Measurements from ENCODE around the gene C20orf202. TPM values are rescaled to one million over a fixed set of nuclear protein-coding genes. Genes with fewer than 3 reads are reported as not detected.
A peak's percentile ranks its signal among the peaks of the same experiment; 100 is the strongest.
"Not testable (repeated sequence)": the region's sequence is repeated elsewhere in the genome, so short reads cannot be mapped to it uniquely, and the experiment has no call there.

C20orf202 gene
- total RNA-seq, 1 experiment from 2014 or later, result not detected

- Histone ChIP-seq H3K4me1 (no peaks in the 10 kb centered on the region), H3K27ac (no peak overlapping the region), H3K4me3 (no peak overlapping the region), H3K36me3 (no peaks in the 10 kb centered on the region), H3K9me3 (replicated peaks) (no peaks in the 10 kb centered on the region), H3K27me3 (peaks cover 9% of the 10 kb centered on the region; the same call in 1 of the 2 replicates)
- DNase-seq, result peak in 1 of 2 experiments; percentile 25
Observed at GRCh38 chr20:1209447-1210387, 6.5 kb downstream of the C20orf202 start.

GRCh38 chr20:1210501-1210900 lies 7.2 kb downstream of the C20orf202 start:
- no peak for DNase-seq
- no peaks in the 10 kb centered on the region for H3K9me3 ChIP-seq (replicated peaks)
- H3K4me1 ChIP-seq, result no peaks in the 10 kb centered on the region
- H3K27ac ChIP-seq, result no peak overlapping the region
- H3K27me3 ChIP-seq, result peaks cover 16% of the 10 kb centered on the region; the same call in 1 of the 2 replicates
- H3K36me3 ChIP-seq, result no peaks in the 10 kb centered on the region
- H3K4me3 ChIP-seq, result no peak overlapping the region

- peaks cover 16% of the 10 kb centered on the region; the same call in 1 of the 2 replicates for H3K27me3 ChIP-seq
Observed at GRCh38 chr20:1212023-1212422, 8.8 kb downstream of the C20orf202 start.

GRCh38 chr20:1212607-1213396 lies 9.5 kb downstream of the C20orf202 start:
- DNase-seq, result peak; percentile 63 to 80

More at GRCh38 chr20:1212023-1212422, 8.8 kb downstream of the C20orf202 start:
- no peaks in the 10 kb centered on the region for H3K36me3 ChIP-seq
- H3K4me3 ChIP-seq, result no peak overlapping the region
- DNase-seq, result no peak
- H3K27ac ChIP-seq, result no peak overlapping the region
- no peaks in the 10 kb centered on the region for H3K9me3 ChIP-seq (replicated peaks)
- H3K4me1 ChIP-seq, result no peaks in the 10 kb centered on the region

GRCh38 chr20:1214838-1215261 lies 11.6 kb downstream of the C20orf202 start:
- H3K4me1 ChIP-seq, result no peaks in the 10 kb centered on the region
- peaks cover 16% of the 10 kb centered on the region; the same call in 1 of the 2 replicates for H3K27me3 ChIP-seq
- H3K9me3 ChIP-seq (replicated peaks), result no peaks in the 10 kb centered on the region
- no peak overlapping the region for H3K27ac ChIP-seq
- no peak overlapping the region for H3K4me3 ChIP-seq
- DNase-seq, result no peak
- no peaks in the 10 kb centered on the region for H3K36me3 ChIP-seq

More at GRCh38 chr20:1212607-1213396, 9.5 kb downstream of the C20orf202 start:
- H3K27me3 ChIP-seq, result peaks cover 16% of the 10 kb centered on the region; the same call in 1 of the 2 replicates
- H3K4me3 ChIP-seq, result no peak overlapping the region
- H3K27ac ChIP-seq, result no peak overlapping the region
- H3K36me3 ChIP-seq, result no peaks in the 10 kb centered on the region
- no peaks in the 10 kb centered on the region for H3K4me1 ChIP-seq
- H3K9me3 ChIP-seq (replicated peaks), result no peaks in the 10 kb centered on the region

- Histone ChIP-seq H3K9me3 (replicated peaks) (no peaks in the 10 kb centered on the region), H3K4me3 (no peak overlapping the region), H3K27me3 (peaks cover 16% of the 10 kb centered on the region; the same call in 1 of the 2 replicates), H3K4me1 (no peaks in the 10 kb centered on the region), H3K27ac (no peak overlapping the region), H3K36me3 (no peaks in the 10 kb centered on the region)
- no peak for DNase-seq
Observed at GRCh38 chr20:1215386-1216170, 12.3 kb downstream of the C20orf202 start.

GRCh38 chr20:1216527-1217427 lies 13.5 kb downstream of the C20orf202 start:
- DNase-seq; H3K4me3 ChIP-seq; H3K9me3 ChIP-seq (replicated peaks); H3K27ac ChIP-seq; H3K4me1 ChIP-seq; H3K36me3 ChIP-seq: not testable (repeated sequence)
- peaks cover 16% of the 10 kb centered on the region; the same call in 1 of the 2 replicates for H3K27me3 ChIP-seq

GRCh38 chr20:1222750-1223149 lies 19.5 kb downstream of the C20orf202 start:
- DNase-seq; H3K27me3 ChIP-seq; H3K27ac ChIP-seq; H3K4me3 ChIP-seq; H3K9me3 ChIP-seq (replicated peaks); H3K36me3 ChIP-seq; H3K4me1 ChIP-seq: not testable (repeated sequence)

- no peak for DNase-seq
- Histone ChIP-seq H3K4me3 (no peak overlapping the region), H3K36me3 (no peaks in the 10 kb centered on the region), H3K4me1 (no peaks in the 10 kb centered on the region; the same call in 1 of the 2 replicates), H3K27me3 (peaks cover 12% of the 10 kb centered on the region), H3K27ac (no peak overlapping the region), H3K9me3 (replicated peaks) (no peaks in the 10 kb centered on the region)
Observed at GRCh38 chr20:1224205-1224890, 21.1 kb downstream of the C20orf202 start.

- Histone ChIP-seq H3K9me3 (replicated peaks) (no peaks in the 10 kb centered on the region), H3K4me1 (no peaks in the 10 kb centered on the region; the same call in 1 of the 2 replicates), H3K27me3 (peaks cover 19% of the 10 kb centered on the region), H3K36me3 (no peaks in the 10 kb centered on the region), H3K4me3 (peak overlapping the region; percentile 44), H3K27ac (no peak overlapping the region)
- DNase-seq, result no peak
Observed at GRCh38 chr20:1225263-1225782, 22.1 kb downstream of the C20orf202 start.

GRCh38 chr20:1225783-1226654 lies 22.8 kb downstream of the C20orf202 start, which contains the start of gene RAD21L1:
Gene RAD21L1, plus strand, starts transcription at chr20:1226044. Its CDS starts 2,410 bp downstream, at chr20:1228454.
- DNase-seq, result peak; percentile 78 to 83
- peak within 1 kb of the TSS; percentile 67 for H3K4me3 ChIP-seq
- H3K36me3 ChIP-seq, result no peaks in the 10 kb centered on the region
- peak within 1 kb of the TSS; percentile 47; the same call in 1 of the 2 replicates for H3K27ac ChIP-seq
- H3K9me3 ChIP-seq (replicated peaks), result no peaks in the 10 kb centered on the region
- no peaks in the 10 kb centered on the region; the same call in 1 of the 2 replicates for H3K4me1 ChIP-seq
- peaks cover 23% of the 10 kb centered on the region for H3K27me3 ChIP-seq

- no peaks in the 10 kb centered on the region; the same call in 1 of the 2 replicates for H3K4me1 ChIP-seq
- H3K27ac ChIP-seq, result no peak overlapping the region
- DNase-seq, result no peak
- H3K4me3 ChIP-seq, result no peak overlapping the region
- no peaks in the 10 kb centered on the region for H3K9me3 ChIP-seq (replicated peaks)
- H3K27me3 ChIP-seq, result peaks cover 23% of the 10 kb centered on the region
- no peaks in the 10 kb centered on the region for H3K36me3 ChIP-seq
Observed at GRCh38 chr20:1229541-1229940, 26.3 kb downstream of the C20orf202 start.

Data from SJCRH30 (cell line).